Measurements from ENCODE around the gene ANAPC16. TPM values are rescaled to one million over a fixed set of nuclear protein-coding genes. Genes with fewer than 3 reads are reported as not detected.
A peak's percentile ranks its signal among the peaks of the same experiment; 100 is the strongest.

Gene ANAPC16
- total and polyA plus RNA-seq, 2 of the 4 experiments (the other 2 are of a cell fraction) = 25.2 to 26.3 TPM

DNA sequence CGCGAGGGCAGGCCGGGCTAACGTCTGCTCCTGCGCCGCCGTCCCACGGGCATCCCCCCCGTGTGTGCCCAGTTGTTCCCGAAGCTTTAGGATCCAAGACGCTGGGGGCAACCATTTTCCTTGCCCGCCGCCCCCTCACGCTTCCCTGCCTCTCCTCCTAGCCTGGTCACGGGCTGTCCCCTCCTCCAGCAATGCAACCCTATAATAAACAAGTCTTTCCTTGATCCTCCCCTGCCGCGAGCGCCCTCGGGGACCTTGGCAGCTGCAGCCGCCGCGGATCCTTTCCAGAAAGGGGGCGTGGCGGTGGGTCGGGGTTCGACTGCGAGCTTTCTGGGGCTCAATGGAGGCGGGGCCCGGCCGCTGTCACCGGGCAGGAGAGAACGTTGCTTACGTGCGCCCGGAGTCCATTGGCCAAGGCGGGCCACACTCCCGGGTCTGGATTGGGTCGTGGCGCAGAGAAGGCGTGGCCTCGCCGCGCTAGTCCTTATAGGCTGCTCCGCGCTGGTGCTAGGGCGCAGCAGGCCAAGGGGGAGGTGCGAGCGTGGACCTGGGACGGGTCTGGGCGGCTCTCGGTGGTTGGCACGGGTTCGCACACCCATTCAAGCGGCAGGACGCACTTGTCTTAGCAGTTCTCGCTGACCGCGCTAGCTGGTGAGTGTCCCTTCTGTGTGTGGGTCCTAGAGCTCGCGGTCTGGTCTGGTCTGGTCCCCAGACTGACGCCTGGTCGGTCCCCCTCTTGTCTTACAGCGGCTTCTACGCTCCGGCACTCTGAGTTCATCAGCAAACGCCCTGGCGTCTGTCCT, 57.8 kb downstream of the ANAPC16 start, which contains the start of gene DDIT4:
Gene DDIT4, plus strand, starts transcription at position 515 of the 803 bp plus-strand sequence. CDS start 293 bp downstream, outside the sequence.
- peak within 1 kb of the TSS; percentile 100 for H2BK120ac ChIP-seq (ENCODE audit: low read depth, low read length)
- no peaks in the 10 kb centered on the region for H3K9me3 ChIP-seq (ENCODE audit: control insufficient read depth, insufficient read depth, low read length)
- H2AK9ac ChIP-seq (replicated peaks; ENCODE audit: low read depth, low read length, poor library complexity) = peak within 1 kb of the TSS; percentile 100
- peak within 1 kb of the TSS; percentile 100 for H3K14ac ChIP-seq (replicated peaks; ENCODE audit: low read depth, low read length)
- CTCF ChIA-PET = interaction anchor here (0.8 to 1.6 kb wide), 3 partner anchors 14 to 377 kb away, joined by 3 to 8 read pairs (median 4); no protein-coding TSS in a partner anchor
- H4K20me1 ChIP-seq (ENCODE audit: insufficient read depth, low read length) = peaks cover 38% of the 10 kb centered on the region
- ATAC-seq (ENCODE audit: low read depth) (peak; percentile 83), DNase-seq (peak; percentile 99)
- peak within 1 kb of the TSS; percentile 96 for H4K5ac ChIP-seq (ENCODE audit: low read depth, low read length)
- peak within 1 kb of the TSS; percentile 90 to 98 for H4K8ac ChIP-seq (ENCODE audit: low read depth in 2 of 2, low read length in 2 of 2)
- H3K18ac ChIP-seq (ENCODE audit: low read depth, low read length) = peak within 1 kb of the TSS; percentile 95
- peak within 1 kb of the TSS; percentile 84 for H3K4me2 ChIP-seq (ENCODE audit: low read depth, low read length)
- H2BK15ac ChIP-seq (ENCODE audit: low read depth, low read length) = peak within 1 kb of the TSS; percentile 98; the same call in 2 of the 3 replicates
- dilution Hi-C loops (cut with HindIII; ENCODE audit: low sequenced_read_pairs, unreplicated experiment) (no loop called here), in situ Hi-C loops (cut with MboI; ENCODE audit: low sequenced_read_pairs) (no loop called here), intact Hi-C loops (cut with micrococcal nuclease) (loop anchor here (1.0 to 2.0 kb wide), 5 partner anchors 12 to 64 kb away; no protein-coding TSS in a partner anchor)
- H2BK20ac ChIP-seq (ENCODE audit: low read depth, low read length) = peak within 1 kb of the TSS; percentile 96
- peak within 1 kb of the TSS; percentile 97 for H2BK5ac ChIP-seq (ENCODE audit: low read depth, low read length, poor library complexity, severe bottlenecking)
- BruUV-seq (replicated peaks) = no TSS peak
- H3K27ac ChIP-seq (ENCODE audit: insufficient read depth, low read length) = peak within 1 kb of the TSS; percentile 98
- peak within 1 kb of the TSS; percentile 99 for H2AK5ac ChIP-seq (ENCODE audit: low read depth, low read length)
- H3K9me1 ChIP-seq (ENCODE audit: insufficient read depth, low read length) = peaks cover 13% of the 10 kb centered on the region; the same call in 1 of the 2 replicates
- H3K9ac ChIP-seq (ENCODE audit: low read depth, low read length) = peak within 1 kb of the TSS; percentile 98
- H3K56ac ChIP-seq (ENCODE audit: extremely low read depth, insufficient read depth, low read length) = peak within 1 kb of the TSS; percentile 100
- peak within 1 kb of the TSS; percentile 100 for H4K91ac ChIP-seq (ENCODE audit: insufficient read depth, low read depth, low read length)
- H3K23ac ChIP-seq (ENCODE audit: low read depth, low read length) = peak within 1 kb of the TSS; percentile 100
- peaks cover 10 to 27% of the 10 kb centered on the region in 2 experiments; a peak in 3 of 4 replicates for H3K79me1 ChIP-seq (ENCODE audit: low read depth in 1 of 2, low read length in 2 of 2)
- H3K27me3 ChIP-seq (ENCODE audit: control insufficient read depth, insufficient read depth, low read length) = no peaks in the 10 kb centered on the region
- POLR2A ChIA-PET (ENCODE audit: unreplicated experiment) = interaction anchor here (0.6 to 1.4 kb wide), 4 partner anchors 13 to 52 kb away, joined by 3 to 8 read pairs (median 7); no protein-coding TSS in a partner anchor
- H2AFZ ChIP-seq (replicated peaks; ENCODE audit: low read length, poor library complexity) = peak within 1 kb of the TSS; percentile 91
- peaks cover 24% of the 10 kb centered on the region for H3K36me3 ChIP-seq (ENCODE audit: control insufficient read depth, insufficient read depth, low read length)
- WGBS, 2 experiments (ENCODE audit: extremely low coverage in 2 of 2, insufficient read length in 1 of 2) = 0% methylated on average over 49 of the region's 67 CpGs; no CpG with 5 or more reads in 1 of the 2 experiments
- peak within 1 kb of the TSS; percentile 80 for H3K4me3 ChIP-seq (ENCODE audit: insufficient read depth, low read depth, low read length)
- H3K4me1 ChIP-seq (ENCODE audit: control insufficient read depth, insufficient read depth, low read length) = peaks cover 7% of the 10 kb centered on the region
- peak within 1 kb of the TSS; percentile 100 for H3K4ac ChIP-seq (ENCODE audit: low read depth, low read length)
- peak; percentile 14 for TF ChIP-seq RAD21 (IDR thresholded peaks at IDR 0.05; ENCODE audit: low read length)
- TF ChIP-seq BHLHE40 (IDR thresholded peaks at IDR 0.05; ENCODE audit: low read depth, low read length) = peak; percentile 91
- peak; percentile 99 for TF ChIP-seq POLR2A (IDR thresholded peaks at IDR 0.05; ENCODE audit: low read depth, low read length)
- peak; percentile 83; the same call in 1 of the 2 replicates for TF ChIP-seq MXI1 (IDR thresholded peaks at IDR 0.05; ENCODE audit: borderline replicate concordance, low read depth, low read length)
- peak; percentile 86 for TF ChIP-seq RFX5 (IDR thresholded peaks at IDR 0.05; ENCODE audit: low read depth, low read length)
- TF ChIP-seq ELK1 (IDR thresholded peaks at IDR 0.05; ENCODE audit: borderline replicate concordance, low read depth, low read length) = no peak
- TF ChIP-seq FOS (IDR thresholded peaks at IDR 0.05; ENCODE audit: low read depth, low read length) = no peak
- peak; percentile 39; the same call in 1 of the 2 replicates for TF ChIP-seq MAZ (IDR thresholded peaks at IDR 0.05; ENCODE audit: borderline replicate concordance, low read depth, low read length)
- TF ChIP-seq MAFK (IDR thresholded peaks at IDR 0.05; ENCODE audit: low read depth, low read length) = no peak
- no peak for TF ChIP-seq NFE2L2 (IDR thresholded peaks at IDR 0.05; ENCODE audit: low read depth, low read length)
- 0 out of 2 replicates have a peak, but pooled peaks have one; percentile 15 for TF ChIP-seq SMC3 (IDR thresholded peaks at IDR 0.05; ENCODE audit: low read depth, low read length)
- TF ChIP-seq, protein P1, sequence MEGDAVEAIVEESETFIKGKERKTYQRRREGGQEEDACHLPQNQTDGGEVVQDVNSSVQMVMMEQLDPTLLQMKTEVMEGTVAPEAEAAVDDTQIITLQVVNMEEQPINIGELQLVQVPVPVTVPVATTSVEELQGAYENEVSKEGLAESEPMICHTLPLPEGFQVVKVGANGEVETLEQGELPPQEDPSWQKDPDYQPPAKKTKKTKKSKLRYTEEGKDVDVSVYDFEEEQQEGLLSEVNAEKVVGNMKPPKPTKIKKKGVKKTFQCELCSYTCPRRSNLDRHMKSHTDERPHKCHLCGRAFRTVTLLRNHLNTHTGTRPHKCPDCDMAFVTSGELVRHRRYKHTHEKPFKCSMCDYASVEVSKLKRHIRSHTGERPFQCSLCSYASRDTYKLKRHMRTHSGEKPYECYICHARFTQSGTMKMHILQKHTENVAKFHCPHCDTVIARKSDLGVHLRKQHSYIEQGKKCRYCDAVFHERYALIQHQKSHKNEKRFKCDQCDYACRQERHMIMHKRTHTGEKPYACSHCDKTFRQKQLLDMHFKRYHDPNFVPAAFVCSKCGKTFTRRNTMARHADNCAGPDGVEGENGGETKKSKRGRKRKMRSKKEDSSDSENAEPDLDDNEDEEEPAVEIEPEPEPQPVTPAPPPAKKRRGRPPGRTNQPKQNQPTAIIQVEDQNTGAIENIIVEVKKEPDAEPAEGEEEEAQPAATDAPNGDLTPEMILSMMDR (conservative IDR thresholded peaks at IDR 0.05; ENCODE audit: low read depth, low read length) = 0 out of 2 replicates have a peak, but pooled peaks have one; percentile 0
- TF ChIP-seq, protein P2, sequence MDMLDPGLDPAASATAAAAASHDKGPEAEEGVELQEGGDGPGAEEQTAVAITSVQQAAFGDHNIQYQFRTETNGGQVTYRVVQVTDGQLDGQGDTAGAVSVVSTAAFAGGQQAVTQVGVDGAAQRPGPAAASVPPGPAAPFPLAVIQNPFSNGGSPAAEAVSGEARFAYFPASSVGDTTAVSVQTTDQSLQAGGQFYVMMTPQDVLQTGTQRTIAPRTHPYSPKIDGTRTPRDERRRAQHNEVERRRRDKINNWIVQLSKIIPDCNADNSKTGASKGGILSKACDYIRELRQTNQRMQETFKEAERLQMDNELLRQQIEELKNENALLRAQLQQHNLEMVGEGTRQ (IDR thresholded peaks at IDR 0.05; ENCODE audit: low read depth, low read length) = peak; percentile 68
